Airway epithelial cell (primary cell): ENCODE data around the gene FGF11. TPM values are rescaled to one million over a fixed set of nuclear protein-coding genes. Genes with fewer than 3 reads are reported as not detected.

Experiments
- total RNA-seq: library from RNA; depleted of rRNA; stranded (reverse); fragments of >200 nt; gene quantifications from 2 replicates; pipeline ENCODE4 v1.2.3, GENCODE V29; 2015

FGF11 gene
- total RNA-seq, result 18.3 and 32.1 TPM in 2 replicates

DNA sequence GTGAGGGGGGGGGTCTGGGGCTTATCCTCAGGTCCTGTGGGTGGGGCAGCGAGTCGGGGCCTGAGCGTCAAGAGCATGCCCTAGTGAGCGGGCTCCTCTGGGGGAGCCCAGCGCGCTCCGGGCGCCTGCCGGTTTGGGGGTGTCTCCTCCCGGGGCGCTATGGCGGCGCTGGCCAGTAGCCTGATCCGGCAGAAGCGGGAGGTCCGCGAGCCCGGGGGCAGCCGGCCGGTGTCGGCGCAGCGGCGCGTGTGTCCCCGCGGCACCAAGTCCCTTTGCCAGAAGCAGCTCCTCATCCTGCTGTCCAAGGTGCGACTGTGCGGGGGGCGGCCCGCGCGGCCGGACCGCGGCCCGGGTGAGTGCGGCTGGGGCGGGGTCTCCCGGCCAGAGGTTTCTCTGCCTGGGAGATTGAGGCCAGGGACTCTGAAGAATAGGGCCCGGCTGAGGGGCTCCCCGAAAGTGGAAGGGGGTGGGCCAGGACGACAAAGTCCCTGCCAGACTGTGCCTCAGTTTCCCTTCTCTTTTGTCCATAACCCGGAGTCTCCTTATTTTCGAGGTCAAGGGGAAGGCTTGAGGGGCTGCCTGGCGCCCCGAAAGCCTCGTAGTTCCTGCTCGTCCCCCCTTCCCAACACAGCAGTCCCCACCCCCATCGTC, at the start of gene FGF11:
TSS of gene FGF11 (plus strand) at position 51 of the 651 bp plus-strand sequence. CDS start at position 160, 109 bp downstream.

DNA sequence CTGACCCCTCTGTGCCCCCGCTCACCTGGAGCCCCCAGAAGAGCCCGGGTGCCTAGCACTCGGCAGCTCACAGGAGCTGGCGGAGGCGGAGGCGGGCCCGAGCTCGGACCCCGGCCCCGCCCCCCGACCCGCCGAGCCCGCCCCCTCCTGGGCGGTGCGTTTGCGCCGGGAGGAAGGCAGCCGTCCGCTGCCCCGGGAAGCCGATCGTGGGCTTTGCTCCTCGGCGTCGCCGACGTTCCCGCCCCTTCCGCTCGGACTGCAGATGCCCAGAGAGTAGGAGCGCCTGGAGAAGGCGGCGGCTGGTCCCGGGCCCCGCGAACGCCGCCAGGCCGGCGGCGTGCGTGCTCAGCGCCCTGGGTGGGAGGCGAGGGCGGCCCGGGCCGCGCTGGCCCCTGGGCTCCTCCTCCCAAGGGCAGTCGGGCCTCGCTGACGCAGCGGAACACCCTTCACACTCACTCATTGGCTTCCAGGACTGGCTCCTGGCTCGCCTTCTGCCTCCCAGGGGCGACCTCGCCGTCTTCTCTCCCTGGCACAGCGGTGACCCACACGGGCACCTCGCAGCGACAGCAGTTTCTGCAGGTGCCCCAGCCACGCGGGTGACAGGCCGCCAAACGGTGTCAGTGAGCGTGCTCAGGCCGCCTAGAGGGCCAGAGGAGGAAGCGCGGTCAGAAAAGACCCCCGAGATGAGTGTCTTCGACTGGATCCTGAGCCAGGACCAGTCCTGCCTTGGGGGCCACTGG, 44.7 kb upstream of the FGF11 start, which contains the start of gene PLSCR3:
TSS of gene PLSCR3 (minus strand) at position 74 of the 740 bp plus-strand sequence. CDS start 415 bp downstream, outside the sequence.

DNA sequence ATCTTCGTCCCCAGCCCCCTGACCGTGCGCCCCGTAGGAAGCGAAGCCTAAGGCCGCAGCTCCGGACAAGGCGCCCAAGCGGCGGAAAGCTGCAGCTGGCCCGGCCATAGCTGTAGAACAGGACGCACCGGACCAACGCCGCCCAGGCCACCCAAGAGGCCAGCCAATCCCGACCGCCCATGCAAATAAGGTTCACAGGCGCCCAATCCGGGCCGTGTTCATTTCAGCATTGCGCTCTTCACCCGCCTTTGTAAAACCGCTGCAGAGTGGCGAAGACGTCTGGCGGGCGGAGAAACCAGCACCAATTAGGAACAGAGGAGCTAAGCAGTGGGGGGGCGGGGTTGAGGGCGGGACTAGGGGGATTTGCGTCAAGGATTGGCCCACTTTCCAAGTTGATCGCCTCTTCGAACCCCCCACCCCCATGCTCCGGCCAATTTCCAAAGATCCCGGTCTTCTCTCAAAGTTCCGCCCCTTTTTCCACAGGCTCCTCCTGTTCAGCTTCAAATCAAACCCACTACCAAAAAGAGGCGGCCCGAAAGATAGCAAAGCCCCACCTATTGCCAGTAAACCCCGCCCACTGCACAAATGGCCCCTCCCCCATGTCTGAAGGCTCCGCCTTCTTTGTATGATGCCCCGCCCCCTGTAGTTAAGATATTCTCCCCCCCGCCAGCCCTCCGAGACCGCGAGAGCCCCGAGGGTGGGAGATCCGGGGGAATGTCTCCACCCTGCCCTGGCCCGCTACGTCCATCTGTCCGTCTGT, 35.2 kb upstream of the FGF11 start, which contains the start of gene TMEM256:
TSS of gene TMEM256 (minus strand) at position 121 of the 760 bp plus-strand sequence. CDS start at position 108, 13 bp downstream.

DNA sequence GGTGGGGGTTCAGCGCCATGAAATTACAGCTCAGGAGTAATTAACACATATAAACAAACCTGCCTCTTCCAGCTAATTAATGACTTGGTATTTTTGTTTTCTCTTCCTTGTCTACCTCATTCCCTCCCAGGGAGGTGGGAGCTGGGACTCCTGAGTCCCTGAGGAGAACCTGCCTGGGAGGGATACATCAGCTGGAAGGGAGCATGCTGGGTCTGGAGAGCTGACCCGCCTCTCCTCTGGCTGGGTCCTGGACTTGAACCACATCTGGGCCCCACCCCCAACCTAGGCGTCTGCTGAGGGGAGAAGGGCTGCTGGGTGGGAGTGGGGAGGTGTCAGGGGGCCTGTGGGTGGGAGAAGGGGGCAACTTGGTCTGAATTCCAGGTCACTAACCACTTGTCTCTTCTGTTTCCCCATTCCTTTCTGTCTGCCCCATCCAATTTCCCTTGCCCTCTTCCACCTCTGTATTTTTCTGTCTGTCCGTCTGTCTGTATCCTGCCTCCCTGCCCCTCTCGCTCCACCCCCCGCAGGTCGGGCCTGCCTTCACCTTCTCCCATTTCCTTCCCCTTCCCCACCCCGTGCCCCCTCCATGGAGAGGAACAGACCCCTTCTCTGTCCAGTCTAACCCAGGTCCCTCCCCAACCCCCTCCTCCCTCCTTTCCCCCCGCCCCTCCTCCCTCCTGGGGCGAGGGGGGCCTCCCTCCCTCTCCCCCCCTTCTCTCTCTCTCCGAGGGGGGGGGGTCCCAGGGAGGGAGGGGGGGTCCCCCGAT, 31.6 kb upstream of the FGF11 start, which contains the start of gene NLGN2:
TSS of gene NLGN2 (plus strand) at position 361 of the 767 bp plus-strand sequence. CDS start 411 bp downstream, outside the sequence.

DNA sequence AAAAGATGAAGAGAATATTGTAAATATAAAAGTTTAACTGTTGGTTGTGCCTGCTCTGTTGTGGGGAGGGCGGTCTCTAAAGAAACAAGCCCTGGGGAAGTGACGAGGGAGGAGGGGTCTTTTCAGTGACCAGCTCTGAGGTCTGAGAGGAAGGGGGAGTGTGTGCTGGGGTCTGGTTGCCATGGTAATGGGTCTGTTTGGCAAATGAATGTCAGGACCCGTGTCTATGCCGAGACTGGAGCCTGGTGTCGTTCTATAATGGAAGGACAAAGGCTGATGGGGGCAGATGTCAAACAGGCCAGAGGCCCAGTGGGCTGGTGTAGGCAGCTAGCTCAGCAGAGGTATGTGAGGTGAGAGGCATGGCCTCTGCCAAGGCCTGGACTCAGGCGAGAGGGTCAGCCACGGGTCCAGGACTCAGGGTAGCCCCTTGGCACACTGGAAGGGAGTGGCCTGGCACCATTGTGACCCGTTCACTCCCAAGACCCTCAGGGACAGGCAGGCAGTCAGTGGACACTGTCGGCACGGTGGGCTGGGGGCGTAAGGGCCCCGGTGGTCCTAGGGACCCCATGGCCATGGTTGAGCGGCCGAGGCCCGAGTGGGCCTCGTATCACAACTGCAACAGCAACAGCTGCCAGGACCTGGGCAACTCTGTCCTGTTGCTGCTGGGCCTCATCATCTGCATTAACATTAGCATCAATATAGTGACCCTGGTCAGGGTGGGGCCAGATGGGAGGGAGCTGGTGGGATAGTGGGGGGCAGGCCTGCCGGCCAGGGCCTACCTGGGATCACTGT, 19.3 kb upstream of the FGF11 start, which contains the start of gene SPEM1:
TSS of gene SPEM1 (plus strand) at position 506 of the 792 bp plus-strand sequence. CDS start at position 567, 61 bp downstream.

DNA sequence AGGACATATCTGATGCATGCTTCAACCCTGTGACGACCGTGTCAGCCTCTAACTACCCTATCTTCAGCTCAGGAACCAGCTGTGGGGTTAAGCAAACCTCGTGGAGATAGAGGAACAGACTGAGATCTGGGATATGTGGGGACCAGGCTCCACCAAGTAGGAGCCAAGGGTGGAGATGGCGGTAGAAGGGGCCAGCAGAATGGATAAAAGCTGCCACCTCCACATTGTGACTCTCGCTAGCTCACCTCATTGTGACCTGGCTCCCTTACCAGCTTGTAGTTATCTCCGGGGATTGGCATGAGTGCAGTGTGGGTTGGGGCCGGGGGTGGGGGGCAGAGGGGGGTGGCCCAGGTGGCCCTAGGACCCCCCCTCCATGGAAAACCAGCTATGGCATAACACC, 14.0 kb upstream of the FGF11 start, which contains the start of gene SPEM2:
TSS of gene SPEM2 (plus strand) at position 301 of the 400 bp plus-strand sequence. CDS start at position 374, 73 bp downstream.

DNA sequence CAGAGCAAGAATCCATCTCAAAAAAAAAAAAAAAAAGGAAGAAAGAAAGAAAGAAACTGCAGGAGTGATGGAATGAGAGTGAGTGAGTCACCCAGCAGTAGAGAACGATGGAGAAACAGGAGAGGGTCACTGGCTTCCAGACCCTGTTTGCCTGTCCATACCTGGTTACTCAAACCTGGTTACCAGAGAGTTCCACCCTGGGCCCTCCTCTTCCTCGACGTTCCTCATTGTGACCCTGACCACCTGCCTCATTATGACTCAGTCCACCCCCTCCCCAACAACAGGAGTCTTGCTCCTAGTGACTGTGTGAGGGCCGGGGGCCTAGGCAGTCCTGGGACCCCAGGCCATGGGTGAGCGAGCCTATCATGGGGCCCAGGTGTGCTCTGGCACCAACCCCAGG, 10.8 kb upstream of the FGF11 start, which contains the start of gene SPEM3:
TSS of gene SPEM3 (plus strand) at position 301 of the 400 bp plus-strand sequence. CDS start at position 347, 46 bp downstream.

DNA sequence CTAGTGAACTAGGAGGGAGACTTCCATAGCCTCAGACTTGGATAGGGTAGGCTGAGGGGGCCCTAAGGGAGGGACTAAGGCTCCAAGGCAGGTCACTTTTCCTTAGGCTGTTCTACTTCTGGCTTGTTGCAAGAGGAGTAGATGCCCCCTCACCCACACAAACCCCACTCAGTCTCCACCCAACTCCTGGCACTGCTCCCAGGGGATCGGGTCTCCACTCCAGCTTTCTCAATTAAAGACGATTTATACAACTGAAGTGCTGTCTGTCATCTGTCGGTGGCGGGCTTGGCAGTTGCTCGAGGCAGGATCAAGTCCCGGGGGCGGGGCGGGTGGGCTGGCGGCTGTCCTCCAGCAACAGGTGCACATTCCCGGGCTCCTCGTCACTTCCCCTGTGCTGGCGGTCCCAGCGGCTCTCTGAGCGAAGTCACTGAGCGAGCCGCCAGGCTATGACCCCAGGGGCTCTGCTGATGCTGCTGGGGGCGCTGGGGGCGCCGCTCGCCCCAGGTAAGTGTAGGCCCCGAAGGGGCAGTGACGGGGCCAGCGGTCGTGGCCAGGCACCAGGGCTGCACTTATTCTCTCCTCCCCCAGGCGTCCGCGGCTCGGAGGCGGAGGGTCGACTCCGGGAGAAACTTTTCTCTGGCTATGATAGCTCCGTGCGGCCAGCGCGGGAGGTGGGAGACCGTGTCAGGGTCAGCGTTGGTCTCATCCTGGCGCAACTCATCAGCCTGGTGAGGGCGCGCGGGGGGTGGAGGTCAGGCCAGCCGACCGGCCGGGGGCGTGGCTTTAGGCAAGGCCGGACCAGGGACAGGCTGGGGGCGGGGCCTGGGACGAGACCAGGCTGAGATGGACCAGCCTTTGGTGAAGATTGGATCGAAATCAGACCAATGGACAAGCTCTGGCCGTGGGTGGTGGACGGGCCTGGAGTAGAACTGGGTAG, 5.6 kb downstream of the FGF11 start, which contains the start of gene CHRNB1:
TSS of gene CHRNB1 (plus strand) at position 380 of the 937 bp plus-strand sequence. CDS start at position 447, 67 bp downstream.

DNA sequence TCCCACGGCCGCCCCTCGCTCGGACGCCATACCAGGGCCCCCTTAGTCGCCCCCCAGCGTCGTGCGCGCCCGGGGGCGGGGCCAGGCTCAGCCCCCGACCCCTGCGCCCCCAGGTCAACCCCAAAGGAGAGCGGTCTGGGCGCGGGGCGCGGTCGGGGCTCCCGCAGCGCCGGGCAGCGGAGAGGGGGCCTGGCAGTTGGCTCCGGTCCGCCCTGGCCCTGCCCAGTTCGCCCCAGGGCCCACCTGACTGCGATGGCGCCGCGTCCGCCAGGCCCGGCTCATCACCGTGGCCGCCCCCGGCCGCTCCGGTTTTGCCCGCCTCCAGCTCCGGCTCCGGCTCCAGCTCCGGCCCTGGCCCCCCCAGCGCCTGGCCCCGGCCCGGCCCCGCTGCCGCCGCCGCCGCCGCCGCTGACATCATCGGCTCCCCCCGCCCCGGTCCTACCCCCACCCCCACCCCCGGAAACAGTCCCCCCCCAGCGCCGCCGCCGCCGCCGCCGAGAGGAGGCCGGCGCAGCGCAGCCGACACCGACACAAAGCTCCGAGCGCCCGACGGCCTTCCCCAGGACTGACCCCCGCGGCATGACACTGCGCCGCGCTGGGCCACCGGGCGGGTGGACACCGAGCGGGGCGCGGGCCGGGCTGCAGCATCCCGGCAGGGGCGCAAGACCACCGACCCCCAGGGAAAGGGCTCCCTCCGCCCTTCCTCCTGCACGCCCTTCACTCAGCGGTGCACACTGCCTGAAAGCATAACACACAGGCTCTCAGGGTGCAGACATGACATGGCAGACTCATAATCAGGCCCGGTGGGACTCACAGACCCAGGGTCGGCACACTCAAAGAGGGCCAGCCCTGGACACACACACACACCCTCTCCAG, 40.1 kb downstream of the FGF11 start, which contains the start of gene ZBTB4:
TSS of gene ZBTB4 (minus strand) at position 419 of the 876 bp plus-strand sequence. CDS start 12,830 bp downstream, outside the sequence.

DNA sequence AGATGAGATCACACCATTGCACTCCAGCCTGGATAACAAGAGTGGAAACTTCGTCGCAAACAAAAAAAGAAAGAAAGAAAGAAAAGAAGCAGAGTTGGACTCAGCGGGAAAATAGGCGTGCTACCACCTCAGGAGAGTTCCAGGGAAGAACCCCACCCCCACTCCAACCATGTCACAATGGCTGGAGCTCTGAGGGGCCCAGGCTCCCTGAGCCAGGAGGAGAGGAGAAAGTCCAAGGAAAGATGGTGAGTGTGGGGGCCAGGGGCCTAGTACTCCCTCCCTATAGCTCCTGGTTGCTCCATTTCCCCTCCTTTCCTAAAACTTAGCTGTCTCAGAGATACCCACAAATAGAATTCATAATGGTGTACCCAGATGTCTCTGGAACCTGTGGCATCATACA, 42.0 kb downstream of the FGF11 start, which contains the start of gene SLC35G6:
TSS of gene SLC35G6 (plus strand) at position 172 of the 400 bp plus-strand sequence. CDS start at position 243, 71 bp downstream.

DNA sequence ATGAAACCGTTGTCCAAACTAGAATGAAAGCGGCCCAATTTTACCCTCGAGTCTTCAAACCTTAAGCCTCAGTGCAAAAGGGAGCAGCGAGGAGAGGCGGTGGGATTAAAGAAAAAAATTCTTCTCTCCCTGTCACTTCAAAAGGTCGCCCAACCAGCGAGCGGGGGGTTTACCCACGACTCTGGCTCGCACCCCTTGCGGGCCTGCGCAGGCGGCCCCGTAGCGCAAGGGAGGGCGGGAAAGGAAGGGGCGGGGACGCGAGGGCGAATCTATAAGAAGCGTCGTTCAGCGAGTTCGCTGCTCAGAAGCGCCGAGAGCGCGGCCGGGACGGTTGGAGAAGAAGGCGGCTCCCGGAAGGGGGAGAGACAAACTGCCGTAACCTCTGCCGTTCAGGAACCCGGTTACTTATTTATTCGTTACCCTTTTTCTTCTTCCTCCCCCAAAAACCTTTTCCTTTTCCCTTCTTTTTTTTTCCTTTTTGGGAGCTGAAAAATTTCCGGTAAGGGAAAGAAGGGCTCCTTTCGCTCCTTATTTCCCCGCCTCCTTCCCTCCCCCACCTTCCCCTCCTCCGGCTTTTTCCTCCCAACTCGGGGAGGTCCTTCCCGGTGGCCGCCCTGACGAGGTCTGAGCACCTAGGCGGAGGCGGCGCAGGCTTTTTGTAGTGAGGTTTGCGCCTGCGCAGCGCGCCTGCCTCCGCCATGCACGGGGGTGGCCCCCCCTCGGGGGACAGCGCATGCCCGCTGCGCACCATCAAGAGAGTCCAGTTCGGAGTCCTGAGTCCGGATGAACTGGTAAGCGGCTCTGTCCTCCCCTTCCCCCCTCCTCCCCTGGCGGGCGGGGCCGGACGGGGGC, 45.0 kb downstream of the FGF11 start, which contains the start of gene POLR2A:
TSS of gene POLR2A (plus strand) at position 300 of the 852 bp plus-strand sequence.

Other genes with a start within 250 kb of the FGF11 start
- 4.4 and 6.6 TPM in 2 replicates for gene DLG4, start 219.7 kb upstream of the FGF11 start, total RNA-seq
- 364 and 375 TPM in 2 replicates for gene ACADVL, start 219.6 kb upstream of the FGF11 start, total RNA-seq
- gene DVL2, start 205.0 kb upstream of the FGF11 start, total RNA-seq, result 44.9 and 52.6 TPM in 2 replicates
- 33.1 and 35.1 TPM in 2 replicates for gene PHF23, start 200.1 kb upstream of the FGF11 start, total RNA-seq
- gene GABARAP, start 197.1 kb upstream of the FGF11 start, total RNA-seq, result 309 and 347 TPM in 2 replicates
- 21.6 and 47.5 TPM in 2 replicates for gene CTDNEP1, start 187.8 kb upstream of the FGF11 start, total RNA-seq
- 38.4 and 42.1 TPM in 2 replicates for gene ELP5, start 187.3 kb upstream of the FGF11 start, total RNA-seq
- 86.7 and 132 TPM in 2 replicates for gene CLDN7, start 177.0 kb upstream of the FGF11 start, total RNA-seq
- gene SLC2A4, start 157.8 kb upstream of the FGF11 start, total RNA-seq, result 0.14 and 0.56 TPM in 2 replicates
- 0.51 and 0.63 TPM in 2 replicates for gene YBX2, start 144.9 kb upstream of the FGF11 start, total RNA-seq
- gene EIF5A, start 131.9 kb upstream of the FGF11 start, total RNA-seq, result 554 and 701 TPM in 2 replicates
- 50.8 and 66.1 TPM in 2 replicates for gene GPS2, start 124.2 kb upstream of the FGF11 start, total RNA-seq
- 13.4 and 22.5 TPM in 2 replicates for gene NEURL4, start 110.2 kb upstream of the FGF11 start, total RNA-seq
- 0.42 and 0.78 TPM in 2 replicates for gene ACAP1, start 103.0 kb upstream of the FGF11 start, total RNA-seq
- gene KCTD11, start 87.3 kb upstream of the FGF11 start, total RNA-seq, result 48.4 and 61.1 TPM in 2 replicates
- gene TMEM95, start 84.4 kb upstream of the FGF11 start, total RNA-seq, result not detected in 2 replicates
- 13.0 and 15.8 TPM in 2 replicates for gene TNK1, start 58.4 kb upstream of the FGF11 start, total RNA-seq
- gene PLSCR3, start 45.0 kb upstream of the FGF11 start, total RNA-seq, result 64.6 and 96.0 TPM in 2 replicates
- gene TMEM256, start 35.4 kb upstream of the FGF11 start, total RNA-seq, result 117 and 202 TPM in 2 replicates
- 6.0 and 8.9 TPM in 2 replicates for gene NLGN2, start 31.7 kb upstream of the FGF11 start, total RNA-seq
- gene SPEM1, start 19.2 kb upstream of the FGF11 start, total RNA-seq, result not detected in 2 replicates
- gene SPEM2, start 13.9 kb upstream of the FGF11 start, total RNA-seq, result not detected in 2 replicates
- gene SPEM3, start 10.7 kb upstream of the FGF11 start, total RNA-seq, result not detected in 2 replicates
- 29.6 and 33.5 TPM in 2 replicates for gene TMEM102, start 4.1 kb upstream of the FGF11 start, total RNA-seq
- gene CHRNB1, start 5.5 kb downstream of the FGF11 start, total RNA-seq, result 10.9 and 11.0 TPM in 2 replicates
- gene ZBTB4, start 40.1 kb downstream of the FGF11 start, total RNA-seq, result 29.5 and 46.1 TPM in 2 replicates
- not detected in 2 replicates for gene SLC35G6, start 41.9 kb downstream of the FGF11 start, total RNA-seq
- 62.4 and 64.9 TPM in 2 replicates for gene POLR2A, start 44.9 kb downstream of the FGF11 start, total RNA-seq
- 4.2 and 10.8 TPM in 2 replicates for gene TNFSF12, start 109.5 kb downstream of the FGF11 start, total RNA-seq
- gene TNFSF13, start 119.2 kb downstream of the FGF11 start, total RNA-seq, result 4.4 and 5.1 TPM in 2 replicates
- gene SENP3, start 122.4 kb downstream of the FGF11 start, total RNA-seq, result 44.8 and 62.7 TPM in 2 replicates
- 14.8 and 21.2 TPM in 2 replicates for gene CD68, start 140.1 kb downstream of the FGF11 start, total RNA-seq
- 147 and 153 TPM in 2 replicates for gene MPDU1, start 144.3 kb downstream of the FGF11 start, total RNA-seq
- 162 and 173 TPM in 2 replicates for gene SOX15, start 150.6 kb downstream of the FGF11 start, total RNA-seq
- gene FXR2, start 175.4 kb downstream of the FGF11 start, total RNA-seq, result 39.4 and 49.4 TPM in 2 replicates
- gene SAT2, start 188.3 kb downstream of the FGF11 start, total RNA-seq, result 25.9 and 36.9 TPM in 2 replicates
- 0.28 and 0.51 TPM in 2 replicates for gene SHBG, start 190.6 kb downstream of the FGF11 start, total RNA-seq
- not detected in 2 replicates for gene ATP1B2, start 211.4 kb downstream of the FGF11 start, total RNA-seq
- gene TP53, start 248.0 kb downstream of the FGF11 start, total RNA-seq, result 47.3 and 58.3 TPM in 2 replicates
- gene WRAP53, start 249.0 kb downstream of the FGF11 start, total RNA-seq, result 9.3 and 13.6 TPM in 2 replicates